Right lobe of liver (tissue), 4 donors: ENCODE results near the gene NUBP2.

Experiments used
- CTCF ChIP-seq, 4 donors: fragments of 200-600 bp in 3 of 4; fragments of 450-650 bp in 1 of 4; IDR thresholded peaks; one replicate each; pipeline versions ENCODE4 v1.5.1 to v1.8.0; 2016 to 2022; ENCODE audit warnings: antibody characterized with exemption in 4 of 4, mild to moderate bottlenecking in 2 of 4
- POLR2A ChIP-seq: fragments of 450-650 bp; IDR thresholded peaks from one replicate; pipeline ENCODE4 v1.6.1; 2017; ENCODE audit warnings: antibody characterized with exemption, mild to moderate bottlenecking
- donor health status: DM: no; HTN: no; CAD: no.
- donor health status: DM: no; HTN: no; CAD: no.
- donor health status: DM: no; HTN: yes; CAD: no.

GRCh38 chr16:1822801-1823200 lies 40.0 kb downstream of the NUBP2 start:
- TF ChIP-seq CTCF (IDR thresholded peaks at IDR 0.05) (no peak), POLR2A (no peak)
